ENCODE measurements around the gene GPAM.
"Not testable (repeated sequence)": the region's sequence is repeated elsewhere in the genome, so short reads cannot be mapped to it uniquely, and the experiment has no call there.

The GPAM gene

GRCh38 chr10:112115781-112116385 is 67.7 kb downstream of the GPAM start:
- DNase-seq (ENCODE audit: insufficient read length) (peak; percentile 36), FAIRE-seq (peak; percentile 93)
- TF ChIP-seq POLR2AphosphoS5 (IDR thresholded peaks at IDR 0.05; ENCODE audit: low read depth, low read length) (no peak), TAF1 (IDR thresholded peaks at IDR 0.05; ENCODE audit: borderline replicate concordance, low read depth, low read length) (no peak), POLR2A (IDR thresholded peaks at IDR 0.05; ENCODE audit: low read depth, low read length) (no peak)

GRCh38 chr10:112109779-112110178 is 73.8 kb downstream of the GPAM start:
- not testable (repeated sequence) for DNase-seq (ENCODE audit: insufficient read length); FAIRE-seq

All from GM12892 (cell line).